G401 (cell line): ENCODE data around the gene PLA2G4C. TPM values are rescaled to one million over a fixed set of nuclear protein-coding genes. Genes with fewer than 3 reads are reported as not detected.

ENCODE experiments used
- DNase-seq: peaks from one replicate; pipeline ENCODE4 v3.0.0-alpha.2; 2015; ENCODE audit warnings: low spot score
- in situ Hi-C: cut with HindIII; loops from 2 replicates; pipeline ENCODE4 v1.10.0; 2016; ENCODE audit warnings: low sequenced_read_pairs, mixed read lengths
- total RNA-seq: library from RNA; depleted of rRNA; stranded (reverse); fragments of >200 nt; shearing (Covaris generic); gene quantifications from 2 replicates; pipeline ENCODE4 v1.2.3, GENCODE V29; 2014; rRNA removed

The PLA2G4C gene
- total RNA-seq, result 0.92 and 2.3 TPM in 2 replicates

- peak; percentile 98 for DNase-seq
- in situ Hi-C loops, result no loop called here
These were observed at the start of gene PLA2G4C for GRCh38 chr19:48110350-48110966. Gene PLA2G4C, minus strand, starts transcription at chr19:48110817. Its CDS starts 4,288 bp downstream, at chr19:48106529.

- no peak for DNase-seq
- in situ Hi-C loops, result no loop called here
These were observed 47.7 kb upstream of the PLA2G4C start for GRCh38 chr19:48158210-48158790.

GRCh38 chr19:48154003-48154402 is 43.4 kb upstream of the PLA2G4C start:
- no peak for DNase-seq
- in situ Hi-C loops, result no loop called here

- in situ Hi-C loops, result no loop called here
- peak; percentile 80 for DNase-seq
These were observed 41.9 kb upstream of the PLA2G4C start for GRCh38 chr19:48152551-48152950.

GRCh38 chr19:48149430-48149829 is 38.8 kb upstream of the PLA2G4C start:
- DNase-seq, result no peak
- in situ Hi-C loops, result no loop called here

GRCh38 chr19:48148576-48148975 is 38.0 kb upstream of the PLA2G4C start:
- no peak for DNase-seq
- in situ Hi-C loops, result no loop called here

- DNase-seq, result no peak
- in situ Hi-C loops, result no loop called here
These were observed 37.1 kb upstream of the PLA2G4C start for GRCh38 chr19:48147597-48148175.

- in situ Hi-C loops, result no loop called here
- DNase-seq, result no peak
These were observed 28.4 kb upstream of the PLA2G4C start for GRCh38 chr19:48139053-48139452.

GRCh38 chr19:48137411-48137810 is 26.8 kb upstream of the PLA2G4C start:
- in situ Hi-C loops, result no loop called here
- no peak for DNase-seq

GRCh38 chr19:48136547-48136946 is 25.9 kb upstream of the PLA2G4C start:
- DNase-seq, result no peak
- in situ Hi-C loops, result no loop called here

- DNase-seq, result no peak
- in situ Hi-C loops, result no loop called here
These were observed 24.8 kb upstream of the PLA2G4C start for GRCh38 chr19:48135411-48135810.

GRCh38 chr19:48133094-48133493 is 22.5 kb upstream of the PLA2G4C start:
- in situ Hi-C loops, result no loop called here
- no peak for DNase-seq

- DNase-seq, result no peak
- in situ Hi-C loops, result no loop called here
These were observed 16.9 kb upstream of the PLA2G4C start for GRCh38 chr19:48127561-48127960.

GRCh38 chr19:48123907-48124651 is 13.5 kb upstream of the PLA2G4C start:
- DNase-seq, result no peak
- in situ Hi-C loops, result no loop called here

- no peak for DNase-seq
- in situ Hi-C loops, result no loop called here
These were observed 11.8 kb upstream of the PLA2G4C start for GRCh38 chr19:48122421-48122820.

- no peak for DNase-seq
- in situ Hi-C loops, result no loop called here
These were observed 11.3 kb upstream of the PLA2G4C start for GRCh38 chr19:48121909-48122371.

GRCh38 chr19:48121066-48121465 is 10.4 kb upstream of the PLA2G4C start:
- in situ Hi-C loops, result no loop called here
- DNase-seq, result no peak

- in situ Hi-C loops, result no loop called here
- no peak for DNase-seq
These were observed 9.9 kb upstream of the PLA2G4C start for GRCh38 chr19:48120505-48120904.

GRCh38 chr19:48118131-48118517 is 7.5 kb upstream of the PLA2G4C start:
- no peak for DNase-seq
- in situ Hi-C loops, result no loop called here

- DNase-seq, result no peak
These were observed 7.0 kb upstream of the PLA2G4C start for GRCh38 chr19:48117515-48118130.

More at GRCh38 chr19:48117515-48118130, 7.0 kb upstream of the PLA2G4C start:
- in situ Hi-C loops, result no loop called here
